Fibroblast of the aortic adventitia (primary cell): ENCODE measurements around the gene SLC25A5. TPM values are rescaled to one million over a fixed set of nuclear protein-coding genes. Genes with fewer than 3 reads are reported as not detected.

Source experiments
- DNase-seq: peaks from one replicate; pipeline ENCODE4 v3.0.0-alpha.2; 2010; ENCODE audit warnings: low read depth
- H3K4me3 ChIP-seq: 2 replicates; pipeline ENCODE4 v1.5.1; 2011; ENCODE audit warnings: low read depth, mild to moderate bottlenecking, control low read depth, low read length, moderate library complexity
- total RNA-seq: library from RNA; depleted of rRNA; stranded (reverse); fragments of >200 nt; gene quantifications from 2 replicates; pipeline ENCODE4 v1.2.3, GENCODE V29; 2012; ENCODE audit warnings: low replicate concordance
- TF ChIP-seq, protein P1 (sequence below): IDR thresholded peaks from 2 replicates; pipeline ENCODE4 v1.5.1; 2011; ENCODE audit warnings: mild to moderate bottlenecking, low read length, control low read depth, inconsistent platforms; ENCODE audit not compliant: insufficient read depth

SLC25A5 gene
- total RNA-seq: 46.6 and 188 TPM in 2 replicates

DNA sequence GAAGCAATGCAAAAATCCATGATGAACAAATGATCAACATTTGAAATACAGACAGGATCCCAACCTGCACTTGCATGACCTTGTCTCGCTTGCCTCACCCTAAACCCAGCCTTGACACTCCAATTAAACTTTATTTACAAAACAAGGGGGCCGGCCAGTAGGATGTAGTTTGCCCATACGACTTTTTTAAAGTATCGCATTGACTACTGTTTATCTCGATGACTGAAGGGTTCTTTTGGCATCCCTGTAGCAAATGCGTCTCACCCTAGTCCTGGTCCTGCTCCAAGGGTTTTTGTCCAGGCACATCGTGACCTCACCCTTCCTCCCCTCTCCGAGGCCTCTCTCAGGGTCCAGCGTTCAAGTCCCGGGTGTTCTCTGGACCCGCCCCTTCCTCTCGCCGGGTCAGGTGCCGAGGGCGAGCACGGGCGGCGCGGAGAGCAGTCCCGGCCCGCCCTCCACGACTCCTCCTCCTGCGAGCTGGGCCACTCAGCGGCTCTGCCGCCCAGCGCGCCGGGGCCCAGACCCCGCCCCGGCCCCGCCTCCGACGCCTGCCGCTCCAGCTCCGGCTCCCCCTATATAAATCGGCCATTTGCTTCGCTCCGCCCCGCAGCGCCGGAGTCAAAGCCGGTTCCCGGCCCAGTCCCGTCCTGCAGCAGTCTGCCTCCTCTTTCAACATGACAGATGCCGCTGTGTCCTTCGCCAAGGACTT is at the start of gene SLC25A5:
SLC25A5 (plus strand) TSS at position 603 of the 709 bp plus-strand sequence; CDS start at position 675, 72 bp downstream.
- peak within 1 kb of the TSS; percentile 80 for H3K4me3 ChIP-seq
- TF ChIP-seq, protein P1, sequence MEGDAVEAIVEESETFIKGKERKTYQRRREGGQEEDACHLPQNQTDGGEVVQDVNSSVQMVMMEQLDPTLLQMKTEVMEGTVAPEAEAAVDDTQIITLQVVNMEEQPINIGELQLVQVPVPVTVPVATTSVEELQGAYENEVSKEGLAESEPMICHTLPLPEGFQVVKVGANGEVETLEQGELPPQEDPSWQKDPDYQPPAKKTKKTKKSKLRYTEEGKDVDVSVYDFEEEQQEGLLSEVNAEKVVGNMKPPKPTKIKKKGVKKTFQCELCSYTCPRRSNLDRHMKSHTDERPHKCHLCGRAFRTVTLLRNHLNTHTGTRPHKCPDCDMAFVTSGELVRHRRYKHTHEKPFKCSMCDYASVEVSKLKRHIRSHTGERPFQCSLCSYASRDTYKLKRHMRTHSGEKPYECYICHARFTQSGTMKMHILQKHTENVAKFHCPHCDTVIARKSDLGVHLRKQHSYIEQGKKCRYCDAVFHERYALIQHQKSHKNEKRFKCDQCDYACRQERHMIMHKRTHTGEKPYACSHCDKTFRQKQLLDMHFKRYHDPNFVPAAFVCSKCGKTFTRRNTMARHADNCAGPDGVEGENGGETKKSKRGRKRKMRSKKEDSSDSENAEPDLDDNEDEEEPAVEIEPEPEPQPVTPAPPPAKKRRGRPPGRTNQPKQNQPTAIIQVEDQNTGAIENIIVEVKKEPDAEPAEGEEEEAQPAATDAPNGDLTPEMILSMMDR: no peak
- peak; percentile 66 for DNase-seq

DNA sequence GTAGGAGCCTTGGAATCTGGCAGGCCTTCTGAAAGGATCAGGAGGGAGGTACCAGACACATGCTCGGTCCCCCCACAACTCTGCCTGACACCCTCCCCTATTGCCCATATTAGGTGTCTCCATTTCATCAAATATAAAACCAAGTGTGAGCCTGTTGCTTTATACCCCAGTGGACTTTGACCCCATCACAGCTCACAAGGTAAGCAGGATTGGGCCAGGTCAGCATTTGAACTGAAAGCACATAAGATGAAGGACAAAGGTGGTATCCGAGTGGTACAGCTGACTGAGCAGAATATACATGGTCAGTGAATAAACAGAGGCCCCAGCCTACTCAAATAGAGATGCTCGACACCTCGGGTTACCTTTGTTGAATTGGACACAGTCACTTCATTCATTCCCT is 49.1 kb upstream of the SLC25A5 start:
- TF ChIP-seq, protein P1: no peak
- no peak for DNase-seq
- no peak overlapping the region for H3K4me3 ChIP-seq

DNA sequence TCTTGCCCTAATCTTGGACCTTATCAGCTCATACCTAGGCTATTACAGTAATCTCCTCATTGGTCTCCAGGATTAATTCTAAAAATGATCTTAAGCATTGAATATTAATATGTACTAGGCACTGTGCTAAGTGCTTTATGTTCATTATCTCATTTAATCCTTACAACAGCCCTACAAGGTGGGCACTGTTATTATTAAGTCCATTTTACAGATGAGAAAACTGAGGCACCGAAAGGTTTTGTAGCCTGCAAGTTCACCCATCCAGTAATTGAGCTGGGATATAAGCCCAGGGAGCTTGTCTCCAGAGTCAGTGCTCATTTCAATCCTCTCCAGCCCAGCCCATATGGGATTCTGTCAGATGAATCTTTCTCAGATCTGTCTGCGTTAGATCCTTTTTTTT is 48.3 kb upstream of the SLC25A5 start:
- no peak overlapping the region for H3K4me3 ChIP-seq
- TF ChIP-seq, protein P1: no peak
- no peak for DNase-seq

DNA sequence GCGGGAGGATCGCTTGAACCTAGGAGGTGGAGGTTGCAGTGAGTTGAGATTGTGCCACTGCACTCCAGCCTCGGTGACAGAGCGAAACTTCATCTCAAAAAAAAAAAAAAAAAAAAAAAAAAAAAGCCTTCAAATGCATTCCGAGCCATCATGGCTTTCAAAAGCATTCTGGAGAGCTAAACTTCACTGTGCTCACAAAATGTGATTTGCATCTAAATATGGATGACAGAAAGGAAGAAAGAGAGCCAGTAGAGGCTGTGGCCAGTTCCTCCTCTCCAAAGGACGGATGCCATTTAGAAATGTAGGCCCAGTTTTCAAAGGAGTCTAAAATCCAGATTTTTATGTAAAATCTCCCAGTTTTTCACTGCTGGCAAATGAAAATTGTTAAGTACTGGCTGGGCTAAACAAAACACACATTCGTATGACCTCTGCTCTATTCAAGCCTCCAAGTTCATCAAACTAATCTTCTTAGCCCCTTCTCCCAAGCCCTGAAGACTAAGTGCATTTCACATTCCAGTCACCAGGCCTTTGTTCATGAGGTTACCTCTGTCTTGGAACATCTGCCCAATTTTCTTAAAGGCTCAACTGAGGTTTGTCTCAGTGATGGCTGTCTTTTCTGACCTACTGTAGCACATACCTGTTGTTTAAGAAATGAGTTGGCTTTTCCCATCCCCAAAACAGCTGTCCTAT is 47.1 kb upstream of the SLC25A5 start:
- no peak for DNase-seq
- TF ChIP-seq, protein P1: no peak
- H3K4me3 ChIP-seq: no peak overlapping the region

DNA sequence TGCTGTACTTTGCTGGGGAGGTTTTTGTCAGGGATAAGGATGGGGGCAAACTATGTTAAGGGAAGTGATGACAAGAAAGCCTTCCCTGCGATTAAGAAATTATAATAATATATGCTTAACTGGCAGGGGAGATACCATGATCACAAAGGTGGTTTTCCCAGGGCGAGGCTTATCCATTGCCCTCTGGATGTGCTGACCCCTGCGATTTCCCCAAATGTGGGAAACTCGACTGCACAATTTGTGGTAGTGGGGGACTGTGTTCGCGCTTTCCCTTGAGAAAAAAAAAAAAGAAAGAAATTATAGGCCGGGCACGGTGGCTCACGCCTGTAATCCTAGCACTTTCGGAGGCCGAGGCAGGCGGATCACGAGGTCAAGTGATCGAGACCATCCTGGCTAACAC is 44.6 kb upstream of the SLC25A5 start:
- DNase-seq: peak; percentile 71
- TF ChIP-seq, protein P1: no peak
- H3K4me3 ChIP-seq: no peak overlapping the region

DNA sequence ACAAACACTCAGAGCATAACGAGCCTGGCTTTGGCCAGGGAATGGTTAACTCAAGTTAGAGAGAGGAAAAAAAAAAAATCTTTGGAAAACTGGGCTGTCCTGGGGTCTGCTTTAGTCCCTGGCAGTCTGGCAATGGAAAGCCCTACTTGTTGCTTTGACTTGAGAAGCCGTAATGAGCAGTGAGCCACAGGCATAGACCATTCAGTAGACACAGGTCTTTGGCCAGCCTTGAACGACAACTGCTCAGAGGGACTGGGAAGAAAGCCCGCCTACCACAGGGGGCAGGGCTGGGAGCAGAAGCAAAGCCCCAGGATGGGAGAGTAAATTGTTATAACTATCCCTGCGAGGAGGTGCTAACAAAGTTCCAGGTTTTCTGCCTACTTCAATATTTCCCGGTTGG is 43.2 kb upstream of the SLC25A5 start:
- no peak for DNase-seq
- no peak overlapping the region for H3K4me3 ChIP-seq
- TF ChIP-seq, protein P1: no peak
